Measurements from ENCODE around the gene LAMTOR1.
"Not testable (repeated sequence)": the region's sequence is repeated elsewhere in the genome, so short reads cannot be mapped to it uniquely, and the experiment has no call there.

The LAMTOR1 gene

GRCh38 chr11:72102946-72103753, at the start of gene LAMTOR1:
TSS of gene LAMTOR1 (minus strand) at chr11:72103297. CDS start at chr11:72103224, 73 bp downstream.
- peaks cover 14% of the 10 kb centered on the region for H3K36me3 ChIP-seq (ENCODE audit: control insufficient read depth, insufficient read depth, low read length, severe bottlenecking)
- H3K9me3 ChIP-seq (ENCODE audit: control insufficient read depth, low read length): no peaks in the 10 kb centered on the region
- H3K4me1 ChIP-seq (ENCODE audit: control insufficient read depth, insufficient read depth, low read length): peaks cover 31% of the 10 kb centered on the region
- H3K27me3 ChIP-seq (replicated peaks; ENCODE audit: control insufficient read depth, insufficient read depth, low read length): no peaks in the 10 kb centered on the region
- H3K4me3 ChIP-seq (ENCODE audit: low read length): peak within 1 kb of the TSS; percentile 97
- peak; percentile 99 for DNase-seq (ENCODE audit: low read depth)
- peak within 1 kb of the TSS; percentile 99 for H3K9ac ChIP-seq (ENCODE audit: low read length)

- H3K4me1 ChIP-seq (ENCODE audit: control insufficient read depth, insufficient read depth, low read length): no peaks in the 10 kb centered on the region
- no peaks in the 10 kb centered on the region for H3K36me3 ChIP-seq (ENCODE audit: control insufficient read depth, insufficient read depth, low read length, severe bottlenecking)
- H3K9ac ChIP-seq (ENCODE audit: low read length): no peak overlapping the region
- DNase-seq (ENCODE audit: low read depth): no peak
- no peaks in the 10 kb centered on the region for H3K9me3 ChIP-seq (ENCODE audit: control insufficient read depth, low read length)
- H3K4me3 ChIP-seq (ENCODE audit: low read length): no peak overlapping the region
- H3K27me3 ChIP-seq (replicated peaks; ENCODE audit: control insufficient read depth, insufficient read depth, low read length): no peaks in the 10 kb centered on the region
These were observed 47.8 kb upstream of the LAMTOR1 start for GRCh38 chr11:72150882-72151281.

GRCh38 chr11:72146625-72147024, 43.5 kb upstream of the LAMTOR1 start:
- peaks cover 14% of the 10 kb centered on the region for H3K4me1 ChIP-seq (ENCODE audit: control insufficient read depth, insufficient read depth, low read length)
- H3K9me3 ChIP-seq (ENCODE audit: control insufficient read depth, low read length): no peaks in the 10 kb centered on the region
- no peak overlapping the region for H3K9ac ChIP-seq (ENCODE audit: low read length)
- no peaks in the 10 kb centered on the region for H3K27me3 ChIP-seq (replicated peaks; ENCODE audit: control insufficient read depth, insufficient read depth, low read length)
- no peak for DNase-seq (ENCODE audit: low read depth)
- H3K4me3 ChIP-seq (ENCODE audit: low read length): no peak overlapping the region
- no peaks in the 10 kb centered on the region for H3K36me3 ChIP-seq (ENCODE audit: control insufficient read depth, insufficient read depth, low read length, severe bottlenecking)

GRCh38 chr11:72144807-72145565, 41.9 kb upstream of the LAMTOR1 start:
- peak overlapping the region; percentile 10 for H3K9ac ChIP-seq (ENCODE audit: low read length)
- peaks cover 28% of the 10 kb centered on the region for H3K4me1 ChIP-seq (ENCODE audit: control insufficient read depth, insufficient read depth, low read length)
- H3K27me3 ChIP-seq (replicated peaks; ENCODE audit: control insufficient read depth, insufficient read depth, low read length): no peaks in the 10 kb centered on the region
- H3K9me3 ChIP-seq (ENCODE audit: control insufficient read depth, low read length): no peaks in the 10 kb centered on the region
- no peaks in the 10 kb centered on the region for H3K36me3 ChIP-seq (ENCODE audit: control insufficient read depth, insufficient read depth, low read length, severe bottlenecking)
- peak; percentile 82 for DNase-seq (ENCODE audit: low read depth)
- H3K4me3 ChIP-seq (ENCODE audit: low read length): no peak overlapping the region

- not testable (repeated sequence) for DNase-seq (ENCODE audit: low read depth); H3K27me3 ChIP-seq (replicated peaks; ENCODE audit: control insufficient read depth, insufficient read depth, low read length); H3K9me3 ChIP-seq (ENCODE audit: control insufficient read depth, low read length); H3K36me3 ChIP-seq (ENCODE audit: control insufficient read depth, insufficient read depth, low read length, severe bottlenecking); H3K4me3 ChIP-seq (ENCODE audit: low read length); H3K9ac ChIP-seq (ENCODE audit: low read length)
- H3K4me1 ChIP-seq (ENCODE audit: control insufficient read depth, insufficient read depth, low read length): peaks cover 31% of the 10 kb centered on the region
These were observed 39.4 kb upstream of the LAMTOR1 start for GRCh38 chr11:72142543-72142942.

- H3K36me3 ChIP-seq (ENCODE audit: control insufficient read depth, insufficient read depth, low read length, severe bottlenecking); DNase-seq (ENCODE audit: low read depth); H3K9ac ChIP-seq (ENCODE audit: low read length); H3K9me3 ChIP-seq (ENCODE audit: control insufficient read depth, low read length); H3K4me3 ChIP-seq (ENCODE audit: low read length); H3K27me3 ChIP-seq (replicated peaks; ENCODE audit: control insufficient read depth, insufficient read depth, low read length): not testable (repeated sequence)
- H3K4me1 ChIP-seq (ENCODE audit: control insufficient read depth, insufficient read depth, low read length): peaks cover 31% of the 10 kb centered on the region
These were observed 39.0 kb upstream of the LAMTOR1 start for GRCh38 chr11:72142086-72142485.

- DNase-seq (ENCODE audit: low read depth): peak; percentile 81
- peak overlapping the region; percentile 53 for H3K9ac ChIP-seq (ENCODE audit: low read length)
- H3K36me3 ChIP-seq (ENCODE audit: control insufficient read depth, insufficient read depth, low read length, severe bottlenecking): no peaks in the 10 kb centered on the region
- H3K27me3 ChIP-seq (replicated peaks; ENCODE audit: control insufficient read depth, insufficient read depth, low read length): no peaks in the 10 kb centered on the region
- peaks cover 31% of the 10 kb centered on the region for H3K4me1 ChIP-seq (ENCODE audit: control insufficient read depth, insufficient read depth, low read length)
- H3K4me3 ChIP-seq (ENCODE audit: low read length): no peak overlapping the region
- H3K9me3 ChIP-seq (ENCODE audit: control insufficient read depth, low read length): no peaks in the 10 kb centered on the region
These were observed 38.0 kb upstream of the LAMTOR1 start for GRCh38 chr11:72141066-72141465.

- no peaks in the 10 kb centered on the region for H3K9me3 ChIP-seq (ENCODE audit: control insufficient read depth, low read length)
- no peak overlapping the region for H3K4me3 ChIP-seq (ENCODE audit: low read length)
- no peaks in the 10 kb centered on the region for H3K27me3 ChIP-seq (replicated peaks; ENCODE audit: control insufficient read depth, insufficient read depth, low read length)
- no peak for DNase-seq (ENCODE audit: low read depth)
- no peaks in the 10 kb centered on the region for H3K36me3 ChIP-seq (ENCODE audit: control insufficient read depth, insufficient read depth, low read length, severe bottlenecking)
- H3K9ac ChIP-seq (ENCODE audit: low read length): peak overlapping the region; percentile 29
- H3K4me1 ChIP-seq (ENCODE audit: control insufficient read depth, insufficient read depth, low read length): peaks cover 31% of the 10 kb centered on the region
These were observed 37.6 kb upstream of the LAMTOR1 start for GRCh38 chr11:72140661-72141060.

- Histone ChIP-seq H3K36me3 (ENCODE audit: control insufficient read depth, insufficient read depth, low read length, severe bottlenecking) (no peaks in the 10 kb centered on the region), H3K9me3 (ENCODE audit: control insufficient read depth, low read length) (no peaks in the 10 kb centered on the region), H3K27me3 (replicated peaks; ENCODE audit: control insufficient read depth, insufficient read depth, low read length) (no peaks in the 10 kb centered on the region), H3K9ac (ENCODE audit: low read length) (no peak overlapping the region), H3K4me1 (ENCODE audit: control insufficient read depth, insufficient read depth, low read length) (peaks cover 21% of the 10 kb centered on the region), H3K4me3 (ENCODE audit: low read length) (no peak overlapping the region)
- DNase-seq (ENCODE audit: low read depth): no peak
These were observed 36.4 kb upstream of the LAMTOR1 start for GRCh38 chr11:72139500-72139899.

- no peak overlapping the region for H3K9ac ChIP-seq (ENCODE audit: low read length)
- no peak overlapping the region for H3K4me3 ChIP-seq (ENCODE audit: low read length)
- H3K27me3 ChIP-seq (replicated peaks; ENCODE audit: control insufficient read depth, insufficient read depth, low read length): no peaks in the 10 kb centered on the region
- no peaks in the 10 kb centered on the region for H3K9me3 ChIP-seq (ENCODE audit: control insufficient read depth, low read length)
- no peaks in the 10 kb centered on the region for H3K36me3 ChIP-seq (ENCODE audit: control insufficient read depth, insufficient read depth, low read length, severe bottlenecking)
- H3K4me1 ChIP-seq (ENCODE audit: control insufficient read depth, insufficient read depth, low read length): peaks cover 21% of the 10 kb centered on the region
- DNase-seq (ENCODE audit: low read depth): no peak
These were observed 35.8 kb upstream of the LAMTOR1 start for GRCh38 chr11:72138821-72139390.

GRCh38 chr11:72136684-72137262, 33.7 kb upstream of the LAMTOR1 start:
- DNase-seq (ENCODE audit: low read depth): no peak

More at GRCh38 chr11:72136684-72137262, 33.7 kb upstream of the LAMTOR1 start:
- Histone ChIP-seq H3K36me3 (ENCODE audit: control insufficient read depth, insufficient read depth, low read length, severe bottlenecking) (no peaks in the 10 kb centered on the region), H3K4me1 (ENCODE audit: control insufficient read depth, insufficient read depth, low read length) (peaks cover 22% of the 10 kb centered on the region), H3K9ac (ENCODE audit: low read length) (no peak overlapping the region), H3K9me3 (ENCODE audit: control insufficient read depth, low read length) (no peaks in the 10 kb centered on the region), H3K4me3 (ENCODE audit: low read length) (no peak overlapping the region), H3K27me3 (replicated peaks; ENCODE audit: control insufficient read depth, insufficient read depth, low read length) (no peaks in the 10 kb centered on the region)
